Astrocyte (in vitro differentiated cells and primary cell): Measurements from ENCODE around the gene MTHFS.
"Not testable (repeated sequence)": the region's sequence is repeated elsewhere in the genome, so short reads cannot be mapped to it uniquely, and the experiment has no call there.

ENCODE experiments used
- CTCF ChIP-seq: IDR thresholded peaks from 2 replicates; pipeline ENCODE4 v1.5.1; 2011; ENCODE audit warnings: low read depth, mild to moderate bottlenecking, inconsistent platforms, low read length, moderate library complexity; ENCODE audit not compliant: insufficient read depth
- EZH2 ChIP-seq: IDR thresholded peaks from 2 replicates; pipeline ENCODE4 v1.6.1; 2012; ENCODE audit warnings: mild to moderate bottlenecking, low read length, inconsistent platforms; ENCODE audit not compliant: insufficient read depth

GRCh38 chr15:79909556-79910335 is 12.9 kb upstream of the MTHFS start:
- not testable (repeated sequence) for TF ChIP-seq CTCF, EZH2
